Non-pigmented ciliary epithelial cell (primary cell): ENCODE data around the gene AAMP.

Experiments used
- DNase-seq: peaks from one replicate; pipeline ENCODE4 v3.0.0-alpha.2; 2010; ENCODE audit warnings: low read depth

The AAMP gene

DNA sequence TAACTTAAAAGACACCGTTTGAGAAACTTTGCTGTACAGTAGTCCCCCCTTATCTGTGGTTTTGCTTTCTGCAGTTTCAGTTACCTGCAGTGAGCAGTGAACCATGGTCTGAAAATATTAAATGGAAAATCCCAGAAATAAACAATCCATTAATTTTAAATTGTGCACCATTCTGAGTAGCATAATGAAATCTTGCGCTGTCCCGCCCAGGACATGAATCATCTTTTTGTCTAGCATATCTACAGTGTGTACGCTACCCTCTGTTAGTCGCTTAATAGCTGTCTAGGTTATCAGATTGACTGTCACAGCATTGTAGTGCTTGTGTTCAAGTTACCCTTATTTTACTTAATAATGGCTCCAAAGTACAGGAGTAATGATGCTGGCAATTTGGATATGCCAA is 46.9 kb downstream of the AAMP start:
- DNase-seq, result no peak

DNA sequence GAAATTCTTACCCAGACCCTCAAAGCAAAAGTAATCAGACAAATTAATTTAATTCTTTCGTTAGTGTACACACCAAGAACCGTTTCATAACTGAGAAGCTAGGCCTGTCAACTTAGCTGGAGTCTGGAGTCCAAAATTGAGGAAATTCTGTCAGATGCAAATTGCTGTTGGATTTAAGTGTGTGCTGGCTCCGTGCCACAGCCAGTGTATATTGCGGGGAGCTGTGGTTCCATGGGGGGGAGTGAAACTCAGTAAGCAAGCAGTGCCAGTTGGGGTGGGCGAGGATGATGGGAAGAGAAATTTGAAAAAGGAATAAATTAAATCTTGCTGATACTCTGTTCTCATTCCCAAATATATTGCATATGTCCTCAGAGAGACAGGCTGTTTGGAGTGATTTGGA is 48.9 kb downstream of the AAMP start:
- no peak for DNase-seq

DNA sequence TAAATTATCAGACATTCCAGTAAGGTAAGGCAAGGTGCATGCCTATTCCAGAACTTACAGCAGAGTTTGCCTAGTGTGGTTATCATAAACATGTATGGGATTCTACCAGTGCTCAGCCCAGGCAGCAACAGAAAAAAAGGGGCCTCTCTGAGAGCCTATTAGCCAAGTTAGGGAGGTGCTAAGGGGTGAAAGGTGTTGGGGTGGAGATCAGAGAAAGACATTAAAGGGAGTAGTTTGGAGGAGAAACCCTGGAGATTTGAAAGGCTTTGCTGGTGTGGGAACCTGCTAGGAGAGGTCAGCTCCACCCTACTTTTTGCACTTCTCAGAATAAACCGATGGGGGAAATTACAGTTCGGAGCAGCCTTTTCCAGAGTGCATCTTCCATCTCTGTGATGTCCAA is 50.0 kb downstream of the AAMP start:
- no peak for DNase-seq

DNA sequence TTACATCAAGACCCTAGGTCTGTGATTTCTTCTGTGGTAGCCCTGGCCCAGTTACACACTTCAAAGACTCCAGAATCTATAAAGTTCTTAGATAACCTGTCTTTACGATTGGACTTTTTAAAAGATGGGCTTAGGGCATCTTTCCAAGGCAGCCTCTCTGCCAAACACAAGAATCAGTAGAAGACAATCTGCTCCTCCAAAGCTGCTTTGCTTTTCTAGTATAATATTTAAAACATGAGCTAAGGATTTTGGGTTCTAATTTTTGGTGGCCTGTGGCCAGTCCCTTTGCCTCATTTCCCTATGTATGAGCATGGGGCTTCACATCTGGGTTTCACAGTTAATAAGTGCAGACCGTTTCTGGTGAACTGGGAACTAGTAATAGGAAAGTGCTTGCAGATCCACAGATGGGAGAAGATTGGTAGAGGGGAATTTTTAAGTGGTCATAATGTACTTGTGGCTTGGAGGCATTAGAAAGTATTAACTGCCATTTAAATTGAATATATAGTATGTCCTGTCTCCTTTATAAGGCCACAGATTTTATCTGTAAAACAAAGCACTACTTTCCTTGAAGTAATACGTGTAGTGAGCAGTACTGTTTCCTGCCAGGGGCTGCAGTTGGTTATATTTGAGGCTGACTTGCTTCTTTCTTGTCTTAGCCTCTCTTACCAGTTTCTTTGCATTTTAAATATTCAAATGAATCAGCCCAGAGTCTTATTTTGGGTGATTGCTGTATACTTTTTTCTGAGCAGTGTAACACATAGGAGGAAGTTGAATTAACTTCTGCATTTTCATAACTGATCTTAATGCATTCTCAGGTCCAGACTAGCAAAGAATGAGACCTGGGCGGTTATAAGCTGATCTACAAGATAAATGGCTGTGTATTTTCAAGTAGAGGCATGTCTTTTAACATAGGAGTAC is 51.4 kb downstream of the AAMP start:
- no peak for DNase-seq

DNA sequence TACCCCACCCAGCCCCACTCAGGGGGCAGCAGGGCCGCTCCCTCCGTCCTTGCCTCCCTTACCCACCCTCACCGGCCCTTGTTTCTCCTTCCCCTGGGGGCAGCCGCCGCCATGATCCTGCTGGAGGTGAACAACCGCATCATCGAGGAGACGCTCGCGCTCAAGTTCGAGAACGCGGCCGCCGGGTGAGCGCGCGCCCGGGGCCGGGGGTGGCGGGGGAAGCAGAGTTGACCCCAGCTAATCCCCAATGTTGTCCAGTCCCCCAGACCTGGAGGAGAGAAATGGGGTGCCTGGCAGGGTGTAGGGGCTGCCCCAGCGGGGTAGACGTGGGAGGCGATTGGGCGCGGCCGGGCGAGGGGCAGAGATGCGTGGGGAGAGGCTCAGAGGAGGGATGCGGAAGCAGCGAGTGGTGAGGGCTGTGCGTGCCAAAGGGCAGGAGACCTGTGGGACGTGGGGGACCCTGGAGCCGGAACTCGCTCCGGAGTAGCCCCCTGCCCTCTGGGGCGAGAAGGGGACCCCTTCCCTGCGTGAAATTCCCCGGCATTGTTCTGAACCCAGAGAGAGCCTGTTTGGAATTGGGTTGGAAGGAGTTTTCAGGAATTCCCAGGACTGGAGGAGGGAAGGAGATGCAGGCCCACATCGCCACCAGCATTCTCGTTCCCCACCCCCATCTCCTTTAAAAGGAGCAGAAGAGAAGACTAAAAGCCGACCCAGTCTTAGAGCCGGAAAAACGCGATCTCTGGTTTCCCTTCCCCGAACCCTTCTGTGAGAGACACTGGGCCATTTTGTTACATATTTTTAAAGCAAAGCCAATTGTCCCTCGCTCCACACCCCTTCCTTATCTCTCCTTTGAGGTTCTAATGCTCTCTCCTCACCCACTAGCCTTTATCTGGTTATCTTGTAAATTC is 52.3 kb downstream of the AAMP start:
- DNase-seq, result no peak

DNA sequence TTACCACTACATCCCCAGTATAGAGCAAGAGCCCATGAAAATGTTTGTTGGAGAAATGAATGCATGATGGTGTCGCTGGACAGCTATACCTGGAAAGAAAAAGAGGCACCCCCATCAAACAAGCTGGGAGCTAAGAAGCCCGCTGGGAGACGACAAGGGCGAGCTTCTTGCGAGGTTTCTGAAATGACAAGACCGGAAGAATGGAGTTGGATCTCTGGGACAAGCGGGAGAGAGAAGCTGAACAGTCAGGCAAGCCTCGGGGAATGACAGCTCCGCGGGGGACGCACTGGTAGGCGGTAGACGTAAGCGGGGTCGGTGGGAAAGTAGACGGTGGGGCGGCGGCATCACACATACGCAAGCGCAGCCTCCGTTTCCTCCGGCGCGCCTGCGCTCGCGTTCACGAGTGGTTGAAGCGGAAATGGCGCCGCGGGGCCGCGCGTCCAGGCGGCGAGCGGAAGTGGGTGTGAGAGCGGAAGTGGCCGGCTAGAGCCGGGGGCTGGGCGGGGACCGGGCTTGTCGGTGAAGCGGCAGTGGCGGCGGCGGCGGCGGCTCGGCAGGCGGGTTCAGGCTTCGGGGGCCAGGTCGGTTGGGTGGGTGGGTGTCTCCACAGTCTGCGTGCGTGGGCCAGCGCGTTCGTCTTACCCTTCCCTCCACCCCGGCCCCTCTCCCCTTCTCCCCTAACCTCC is 53.1 kb downstream of the AAMP start, which contains the start of gene ARPC2:
ARPC2 (plus strand) TSS at position 516 of the 686 bp plus-strand sequence. CDS start 282 bp downstream, outside the sequence.
- peak; percentile 76 for DNase-seq

DNA sequence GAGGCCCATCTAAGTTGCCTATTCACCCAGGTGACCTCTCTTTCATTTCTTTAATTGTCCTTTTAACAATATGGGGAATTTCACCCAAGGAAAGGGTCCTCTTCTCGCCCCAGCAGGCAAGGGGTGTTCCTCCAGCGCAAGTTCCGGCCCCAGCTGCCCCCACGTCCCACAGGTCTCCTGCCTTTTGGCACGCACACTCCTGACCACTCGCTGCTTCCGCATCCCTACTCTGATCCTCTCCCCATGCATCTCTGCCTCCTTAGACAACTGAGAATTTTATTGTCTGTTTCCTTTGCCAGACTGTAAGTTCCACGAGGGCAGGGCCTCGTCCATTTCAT is 53.6 kb downstream of the AAMP start:
- DNase-seq, result no peak
